IPS DF 4.7 (cell line): ENCODE measurements around the gene IWS1.
"Not testable (repeated sequence)": the region's sequence is repeated elsewhere in the genome, so short reads cannot be mapped to it uniquely, and the experiment has no call there.

ENCODE experiments used
- DNase-seq: peaks from one replicate; pipeline ENCODE4 v3.0.0-alpha.2; 2013; ENCODE audit warnings: low spot score; ENCODE audit errors: extremely low read depth

The IWS1 gene

DNA sequence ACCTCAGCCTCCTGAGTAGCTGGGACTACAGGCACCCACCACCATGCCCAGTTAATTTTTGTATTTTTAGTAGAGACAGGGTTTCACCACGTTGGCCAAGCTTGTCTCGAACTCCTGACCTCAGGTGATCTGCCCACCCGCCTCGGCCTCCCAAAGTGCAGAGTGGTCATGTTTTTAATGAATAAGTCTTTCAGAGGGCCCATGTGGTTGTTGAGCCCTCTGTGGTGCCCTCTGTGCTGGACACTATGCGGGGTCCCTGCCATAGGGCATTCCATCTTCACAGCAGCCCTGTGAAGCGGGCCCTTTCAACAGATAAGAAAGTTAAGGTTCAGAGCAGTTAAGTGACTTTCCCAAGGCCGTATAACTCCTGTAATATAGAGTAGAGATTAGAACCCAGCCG is 35.1 kb upstream of the IWS1 start:
- no peak for DNase-seq

DNA sequence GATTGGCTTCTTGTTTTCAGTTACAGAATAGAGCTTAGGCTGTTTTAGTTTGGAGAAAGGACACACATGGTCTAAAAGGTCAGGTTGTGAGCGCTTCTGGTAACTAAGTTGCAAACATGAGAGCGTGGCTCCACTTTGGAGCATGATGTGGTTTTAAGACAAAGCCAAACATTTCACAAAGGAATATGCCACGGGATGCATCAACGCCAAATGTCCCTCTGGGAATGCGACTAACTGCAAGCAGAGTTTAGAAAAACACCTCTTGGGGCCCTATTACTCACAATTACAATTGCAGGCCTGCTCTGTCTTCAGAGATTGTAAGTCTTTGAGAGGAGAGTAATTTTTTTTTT is 34.6 kb upstream of the IWS1 start:
- DNase-seq: no peak

DNA sequence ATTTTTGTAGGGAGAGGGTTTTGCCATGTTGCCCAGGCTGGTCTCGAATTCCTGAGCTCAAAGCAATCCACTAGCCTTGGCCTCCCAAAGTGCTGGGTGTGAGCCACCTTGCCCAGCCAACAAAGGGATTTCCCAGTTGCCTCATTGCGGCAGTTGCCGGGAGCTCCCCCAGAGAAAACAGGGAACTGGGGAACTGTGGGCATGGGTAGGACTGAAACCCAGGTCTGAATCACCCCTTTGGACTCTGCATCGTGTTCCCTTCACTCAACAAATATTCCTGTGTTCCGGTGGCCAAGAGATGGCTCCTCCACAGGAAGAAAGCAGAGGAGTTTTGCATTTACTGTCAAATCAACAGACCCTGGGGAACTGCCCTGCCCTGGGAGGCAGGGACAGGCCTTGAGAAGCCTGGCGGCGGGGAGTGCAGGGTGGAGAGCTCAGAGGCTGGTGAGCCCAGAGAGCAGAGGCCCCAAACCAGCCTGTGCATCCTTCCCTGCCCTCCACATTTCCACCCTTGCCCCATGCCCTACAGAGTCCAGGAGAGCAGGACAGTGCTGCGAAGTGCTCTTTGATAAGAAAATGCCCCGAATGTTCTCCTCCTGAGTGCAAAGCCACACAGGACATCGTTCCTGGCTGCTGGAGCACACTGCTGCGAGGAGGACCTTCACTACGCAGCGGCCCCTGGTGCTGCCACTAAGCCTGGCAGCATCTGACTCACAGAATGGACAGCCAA is 34.1 kb upstream of the IWS1 start:
- DNase-seq: no peak

DNA sequence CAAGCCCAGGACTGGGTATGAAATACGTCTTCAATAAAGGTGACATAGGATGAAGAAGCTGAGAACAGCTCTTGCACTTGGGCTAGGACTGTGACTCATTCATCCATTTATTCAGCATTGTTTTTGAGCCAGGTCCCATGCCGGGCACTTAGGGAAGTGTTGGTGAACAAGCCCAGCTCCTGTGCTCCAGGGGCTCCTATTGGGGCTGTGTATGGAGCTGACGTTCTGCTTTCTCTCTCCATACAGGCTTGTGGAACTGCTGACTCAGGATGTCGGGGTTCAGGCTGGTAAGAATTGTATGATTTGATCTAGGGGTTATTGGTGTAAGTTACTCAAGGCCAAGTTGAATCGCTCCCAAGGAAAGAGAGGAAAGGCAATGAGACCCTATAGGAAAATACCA is 33.2 kb upstream of the IWS1 start:
- DNase-seq: no peak

DNA sequence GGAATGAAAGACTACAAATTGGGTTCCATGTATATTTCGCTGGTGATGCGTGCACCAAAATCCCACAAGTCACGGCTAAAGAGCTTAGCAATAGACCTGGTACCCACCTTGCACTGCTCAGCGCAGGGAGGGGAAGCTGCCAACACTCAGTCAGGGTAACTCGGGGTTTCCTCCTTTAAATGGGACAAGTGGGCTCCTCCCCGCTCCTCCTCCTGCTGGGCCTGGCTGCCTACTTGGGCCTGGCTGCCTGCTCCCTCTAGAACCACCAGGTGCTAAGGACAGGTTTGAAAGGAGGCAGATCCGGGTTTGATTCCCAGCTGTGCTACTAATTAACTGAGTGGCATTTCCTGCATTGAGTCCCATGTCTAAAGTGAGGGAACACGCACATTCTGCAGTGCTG is 32.6 kb upstream of the IWS1 start:
- no peak for DNase-seq

DNA sequence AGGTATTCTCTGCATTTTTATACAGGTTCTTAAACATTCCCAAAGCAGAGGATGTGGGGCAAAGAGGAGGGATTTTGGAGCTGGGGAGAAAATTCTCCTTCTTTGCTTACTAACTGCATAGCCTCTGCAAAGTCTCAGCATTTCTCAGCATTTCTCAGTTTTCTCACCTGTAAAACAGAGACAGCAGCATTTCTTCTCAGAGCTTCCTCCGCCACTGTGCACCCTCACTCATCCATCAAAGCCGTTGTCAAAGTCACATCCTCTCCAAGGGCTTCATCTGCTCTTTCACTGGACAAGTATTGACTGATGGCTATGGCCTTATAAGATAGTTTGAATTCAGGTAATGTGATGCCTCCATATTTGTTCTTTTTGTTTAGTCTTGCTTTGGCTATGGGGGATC is 26.6 kb upstream of the IWS1 start:
- no peak for DNase-seq

DNA sequence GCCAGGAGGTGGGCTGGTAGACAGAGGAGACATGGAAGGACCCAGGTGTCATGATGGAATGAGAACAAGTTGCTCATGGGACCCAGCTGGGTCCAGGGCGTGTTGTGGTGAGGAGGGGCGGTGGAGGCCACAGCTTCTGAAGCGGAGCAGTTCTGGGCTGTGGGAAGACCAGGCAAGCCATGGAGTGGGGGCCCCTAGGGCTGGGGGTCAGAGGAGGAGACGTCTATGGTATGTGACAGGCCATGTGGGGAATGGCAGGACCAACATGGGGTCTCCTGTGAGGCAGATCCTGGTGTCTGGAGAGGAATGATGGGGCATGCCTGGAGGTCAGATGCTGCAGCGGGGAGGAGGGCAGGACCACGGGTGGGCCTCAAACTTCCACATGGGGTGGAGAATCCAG is 26.0 kb upstream of the IWS1 start:
- no peak for DNase-seq

DNA sequence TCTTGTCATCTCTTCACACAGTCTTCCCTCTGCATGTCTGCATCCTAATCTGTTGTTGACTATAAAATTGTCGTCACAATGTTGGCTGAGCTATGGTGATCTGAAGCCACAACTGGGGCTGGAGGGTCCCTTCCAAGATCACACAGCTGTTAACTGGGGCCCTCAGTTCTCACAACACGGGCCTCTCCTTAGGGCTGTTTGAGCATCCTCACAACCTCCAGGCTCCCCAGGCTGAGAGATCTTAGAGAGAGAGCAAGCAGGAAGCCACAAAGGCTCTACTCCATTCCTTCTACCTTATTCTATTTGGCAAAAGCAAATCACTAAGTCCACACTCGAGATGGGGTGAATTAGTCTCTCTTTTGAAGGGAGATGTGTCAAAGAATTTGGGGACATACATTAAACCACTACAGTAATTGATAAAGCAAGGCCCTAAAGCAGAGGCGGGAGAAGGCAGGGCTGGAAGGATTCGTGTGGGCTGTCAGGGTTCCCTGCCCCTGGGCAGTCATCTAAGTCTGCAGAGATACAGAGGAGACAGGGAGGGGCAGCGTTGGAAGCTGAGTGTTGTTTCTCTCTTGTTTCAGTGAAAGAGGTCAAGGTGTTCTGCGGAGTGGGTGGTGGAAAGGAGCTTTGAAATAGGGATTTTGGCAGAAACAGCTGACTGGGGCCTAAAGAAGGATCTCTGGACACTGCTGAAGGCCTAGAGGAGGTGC is 25.1 kb upstream of the IWS1 start:
- DNase-seq: no peak

DNA sequence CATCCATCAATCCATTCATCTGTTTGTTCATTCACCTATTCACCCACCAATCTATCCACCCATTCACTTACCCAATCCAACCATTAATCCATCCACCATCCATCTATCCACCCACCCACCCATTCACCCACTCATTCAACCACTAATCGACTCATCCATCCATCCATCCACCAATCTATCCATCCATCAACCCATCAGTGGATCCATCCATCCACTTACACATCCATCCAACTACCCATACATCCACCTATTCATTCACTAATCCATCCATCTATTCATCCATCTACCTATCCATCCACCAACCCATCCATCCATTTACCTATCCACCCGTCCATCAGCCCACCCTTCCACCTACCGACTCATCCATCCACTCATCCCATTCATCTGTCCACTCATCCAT is 20.5 kb upstream of the IWS1 start:
- DNase-seq: no peak

DNA sequence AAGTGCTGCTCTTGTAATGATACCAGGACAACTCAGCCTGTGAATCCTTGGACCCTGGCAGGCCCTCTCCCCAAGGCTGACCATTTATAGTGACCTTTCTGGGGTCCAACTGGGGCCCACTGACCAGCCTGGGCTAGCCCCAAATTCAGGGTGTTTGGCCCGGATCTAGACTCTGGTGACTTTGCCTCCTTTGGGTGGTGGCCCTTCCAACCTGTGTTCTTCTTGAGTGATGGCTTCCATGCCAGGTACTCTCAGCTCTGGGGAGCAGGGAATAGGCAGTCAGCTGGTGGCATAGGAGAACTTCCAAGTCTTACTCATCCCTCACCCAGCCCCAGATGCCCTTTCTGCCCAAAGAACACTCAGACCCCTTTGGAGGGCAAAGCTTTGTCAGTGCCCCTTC is 19.5 kb upstream of the IWS1 start:
- no peak for DNase-seq

DNA sequence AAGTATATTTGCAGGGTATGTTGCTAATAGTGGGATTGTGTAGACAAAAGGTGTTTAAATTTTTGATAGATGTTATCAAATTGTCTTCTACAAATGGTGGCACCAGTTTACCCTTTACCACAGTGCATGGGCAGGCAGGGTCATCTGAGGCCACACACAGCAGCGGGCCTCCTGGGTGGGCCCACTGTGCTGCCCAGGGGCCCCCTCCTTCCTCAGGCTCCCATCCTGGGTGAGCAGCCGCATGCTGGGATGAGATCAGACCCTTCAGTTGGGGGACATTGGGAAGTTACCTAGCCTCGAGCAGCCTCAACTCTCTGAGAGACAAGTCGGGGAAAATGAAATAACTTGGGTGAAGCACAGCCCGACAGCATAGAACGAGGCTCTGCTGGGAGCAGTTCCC is 18.9 kb upstream of the IWS1 start:
- DNase-seq: no peak

DNA sequence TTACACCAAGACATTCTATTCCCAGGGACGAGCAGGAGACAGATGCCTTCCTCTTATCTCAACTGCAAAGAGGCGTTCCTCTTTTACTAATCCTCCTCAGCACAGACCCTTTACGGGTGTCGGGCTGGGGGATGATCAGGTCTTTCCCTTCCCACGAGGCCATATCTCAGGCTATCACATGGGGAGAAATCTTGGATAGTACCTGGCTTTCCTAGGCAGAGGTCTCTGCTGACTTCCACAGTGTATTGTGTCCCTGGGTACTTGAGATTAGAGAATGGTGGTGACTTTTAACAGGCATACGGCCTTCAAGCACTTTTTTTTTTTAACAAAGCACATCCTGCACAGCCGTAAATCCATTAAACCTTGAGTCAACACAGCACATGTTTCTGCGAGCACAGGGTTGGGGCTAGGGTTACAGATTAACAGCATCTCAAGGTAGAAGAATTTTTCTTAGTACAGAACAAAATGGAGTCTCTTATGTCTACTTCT is 16.8 kb upstream of the IWS1 start:
- not testable (repeated sequence) for DNase-seq

DNA sequence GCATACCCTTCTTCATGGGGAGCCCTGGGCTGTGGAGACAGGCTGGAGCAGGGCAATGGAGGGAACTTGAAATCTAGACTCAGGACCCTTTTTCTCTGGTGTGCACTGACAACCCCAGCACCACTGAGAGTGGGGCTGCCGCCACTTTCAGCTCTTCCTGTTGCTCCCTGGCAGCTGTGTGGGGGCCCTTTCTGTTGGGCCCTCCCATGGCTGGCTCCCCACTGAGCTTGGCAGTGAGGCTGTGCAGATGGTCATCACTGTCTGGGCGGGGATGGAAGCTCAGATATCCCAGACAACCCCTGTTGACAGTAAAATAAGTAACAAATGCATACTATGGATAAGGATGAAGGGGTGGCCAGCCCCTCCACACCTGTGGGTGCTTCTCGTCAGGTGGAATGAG is 15.9 kb upstream of the IWS1 start:
- no peak for DNase-seq

DNA sequence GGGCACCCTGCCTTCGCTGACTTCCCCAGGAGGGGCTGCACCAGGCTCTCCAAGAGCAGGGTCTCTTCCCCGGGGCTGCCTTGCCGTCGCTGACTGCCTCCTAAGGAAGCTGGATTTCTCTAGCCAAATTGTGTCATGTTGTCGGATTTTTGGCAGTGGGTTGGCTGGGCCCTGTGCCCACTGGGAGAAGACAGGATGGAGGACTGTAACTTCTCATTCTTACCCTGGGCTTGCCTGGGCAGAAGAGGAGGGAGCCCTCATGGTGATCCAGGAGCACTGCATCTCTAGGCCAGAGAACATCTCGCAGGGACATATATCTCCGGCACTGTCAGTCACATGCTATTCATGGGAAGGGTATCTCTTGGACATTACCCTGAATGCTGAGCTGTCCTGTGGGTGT is 15.5 kb upstream of the IWS1 start:
- DNase-seq: no peak

DNA sequence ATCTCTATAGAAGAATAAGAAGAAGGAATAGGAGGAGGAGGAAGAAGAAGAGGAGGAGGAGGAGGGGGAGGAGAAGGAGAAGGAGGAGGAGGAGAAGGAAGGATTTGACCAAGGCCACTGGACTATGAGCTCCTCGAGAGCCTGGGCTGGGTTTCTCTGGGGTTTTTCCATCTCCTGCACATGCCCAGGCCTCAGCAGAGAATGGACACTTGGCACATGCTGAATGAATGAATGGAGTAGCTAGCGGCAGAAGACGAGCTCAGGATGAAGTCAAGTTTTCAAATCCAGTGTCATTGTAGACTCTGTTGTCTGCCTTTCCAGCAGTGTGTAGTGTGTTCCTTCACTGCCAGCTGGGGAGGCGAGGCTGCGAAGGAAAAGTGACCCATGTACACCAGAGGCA is 11.4 kb upstream of the IWS1 start:
- no peak for DNase-seq

DNA sequence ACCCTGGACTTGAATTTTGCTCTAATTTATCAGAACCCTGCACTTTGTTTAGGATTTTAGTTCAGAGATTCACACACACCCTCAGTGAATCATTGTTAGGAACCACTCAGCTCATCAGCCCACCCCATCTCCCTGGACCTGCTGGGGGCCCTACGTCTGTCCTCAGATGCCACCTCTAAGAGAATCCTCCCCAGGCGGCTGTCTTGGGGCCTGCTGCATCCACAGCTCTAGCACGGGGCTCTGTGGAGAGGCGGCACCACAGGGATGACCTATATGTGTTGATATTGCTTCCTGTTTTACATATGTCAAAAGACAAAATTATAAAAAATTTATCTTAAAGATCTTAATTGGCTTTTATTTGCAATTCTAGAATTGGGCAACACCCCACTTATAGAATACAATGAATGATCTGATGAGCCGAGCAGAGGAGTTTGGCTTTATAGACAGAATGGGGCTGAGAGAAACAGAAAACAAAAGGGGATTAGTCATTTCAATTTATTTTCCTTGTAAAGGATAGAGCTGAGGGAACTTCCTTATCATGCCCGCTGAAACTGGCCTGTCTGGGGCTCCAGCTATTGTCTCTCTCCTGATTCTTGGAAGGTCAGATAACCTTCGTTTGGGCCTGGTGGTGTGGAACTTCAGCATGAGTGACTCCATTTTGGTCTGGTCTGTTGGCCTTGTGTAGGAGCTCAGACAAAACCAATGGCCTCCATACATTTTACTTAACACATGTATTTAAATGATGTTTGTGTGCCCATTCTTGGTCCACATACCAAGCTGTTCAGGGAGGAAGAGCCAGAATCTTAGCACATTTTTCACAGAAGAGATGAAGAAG is 10.6 kb upstream of the IWS1 start:
- DNase-seq: no peak

DNA sequence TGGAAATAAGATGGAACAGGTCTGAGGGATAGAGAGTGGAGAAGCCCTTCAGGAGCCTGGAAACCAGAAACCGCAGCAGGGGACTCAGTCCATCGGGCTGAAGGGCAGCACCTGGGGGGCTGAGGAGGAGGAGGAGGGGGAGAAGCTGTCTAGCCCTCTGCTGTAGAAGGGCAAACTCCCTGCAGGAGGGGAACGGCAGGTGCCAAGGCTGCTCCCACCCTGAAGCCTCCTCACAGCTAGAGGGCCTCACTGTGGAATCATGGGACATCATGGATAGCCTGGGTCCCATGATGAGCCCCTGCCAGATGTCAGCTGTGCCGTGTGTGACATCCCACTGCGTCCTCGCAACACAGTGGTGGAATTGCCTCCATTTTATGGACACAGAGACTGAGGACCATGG is 9.6 kb upstream of the IWS1 start:
- no peak for DNase-seq

DNA sequence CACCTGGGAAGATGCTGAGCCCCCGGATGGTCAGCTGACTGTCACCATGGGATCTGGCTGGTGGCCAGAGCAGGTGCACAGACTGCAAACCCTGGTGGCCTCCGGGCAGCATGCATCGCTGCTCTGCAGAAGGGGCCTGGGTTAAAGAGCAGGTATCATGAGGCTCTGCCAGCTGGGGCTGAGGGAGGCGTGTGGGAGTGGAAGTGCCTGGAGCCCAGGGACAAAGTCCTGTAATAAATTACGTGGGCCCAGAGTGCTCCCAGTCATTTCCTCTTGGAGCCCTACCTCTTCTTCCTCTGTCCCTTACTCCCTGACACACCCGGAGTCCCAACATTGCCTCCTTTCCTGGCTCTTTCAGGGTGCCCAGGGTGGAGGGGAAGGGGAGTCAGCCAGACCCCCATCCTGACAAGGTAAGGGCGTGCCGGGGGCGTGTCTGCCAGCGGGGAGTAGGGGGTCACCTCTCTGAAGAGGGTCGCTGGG is 9.2 kb upstream of the IWS1 start, which contains the start of gene MYO7B:
TSS of gene MYO7B (plus strand) at position 262 of the 480 bp plus-strand sequence. CDS start 24,040 bp downstream, outside the sequence.
- no peak for DNase-seq

DNA sequence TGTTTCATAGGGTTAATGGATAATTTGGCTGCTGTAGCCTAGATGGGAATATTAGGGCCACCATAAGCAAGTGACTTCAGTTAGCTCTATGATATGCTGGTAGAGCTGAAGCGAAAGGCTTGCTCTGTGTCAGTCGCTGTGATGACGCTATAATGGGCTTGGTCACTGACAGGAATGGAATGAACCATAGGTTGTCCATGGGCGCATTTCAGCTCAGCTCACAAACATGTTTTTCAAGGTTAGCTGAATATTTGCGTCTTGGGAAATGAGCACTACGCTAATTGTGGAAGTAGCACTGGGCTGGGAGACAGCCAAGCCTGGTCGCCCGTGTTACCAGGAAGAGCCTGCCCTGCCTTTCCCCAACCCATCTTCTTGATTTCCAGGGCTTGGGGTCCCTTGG is 6.0 kb upstream of the IWS1 start:
- no peak for DNase-seq

DNA sequence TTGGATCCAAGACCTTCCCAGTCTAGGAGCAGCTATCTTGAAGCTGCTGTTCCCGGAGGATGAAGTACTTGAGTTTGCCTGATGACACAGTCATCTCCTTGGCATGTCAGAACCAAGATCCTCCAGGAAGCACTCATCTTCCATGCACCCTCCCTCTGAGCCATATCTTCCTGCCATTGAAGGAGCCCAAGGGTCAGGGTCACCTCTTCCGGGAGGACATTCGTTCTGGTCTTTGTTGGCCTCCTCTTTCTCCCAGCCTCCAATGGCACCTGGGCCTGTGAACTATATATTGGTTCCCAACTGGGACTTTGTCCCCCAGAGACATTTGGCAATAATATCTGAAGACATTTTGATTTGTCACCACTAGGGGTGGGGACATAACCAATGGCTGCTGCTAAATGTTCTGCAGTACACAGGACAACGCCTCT is 4.9 kb upstream of the IWS1 start:
- DNase-seq: no peak

DNA sequence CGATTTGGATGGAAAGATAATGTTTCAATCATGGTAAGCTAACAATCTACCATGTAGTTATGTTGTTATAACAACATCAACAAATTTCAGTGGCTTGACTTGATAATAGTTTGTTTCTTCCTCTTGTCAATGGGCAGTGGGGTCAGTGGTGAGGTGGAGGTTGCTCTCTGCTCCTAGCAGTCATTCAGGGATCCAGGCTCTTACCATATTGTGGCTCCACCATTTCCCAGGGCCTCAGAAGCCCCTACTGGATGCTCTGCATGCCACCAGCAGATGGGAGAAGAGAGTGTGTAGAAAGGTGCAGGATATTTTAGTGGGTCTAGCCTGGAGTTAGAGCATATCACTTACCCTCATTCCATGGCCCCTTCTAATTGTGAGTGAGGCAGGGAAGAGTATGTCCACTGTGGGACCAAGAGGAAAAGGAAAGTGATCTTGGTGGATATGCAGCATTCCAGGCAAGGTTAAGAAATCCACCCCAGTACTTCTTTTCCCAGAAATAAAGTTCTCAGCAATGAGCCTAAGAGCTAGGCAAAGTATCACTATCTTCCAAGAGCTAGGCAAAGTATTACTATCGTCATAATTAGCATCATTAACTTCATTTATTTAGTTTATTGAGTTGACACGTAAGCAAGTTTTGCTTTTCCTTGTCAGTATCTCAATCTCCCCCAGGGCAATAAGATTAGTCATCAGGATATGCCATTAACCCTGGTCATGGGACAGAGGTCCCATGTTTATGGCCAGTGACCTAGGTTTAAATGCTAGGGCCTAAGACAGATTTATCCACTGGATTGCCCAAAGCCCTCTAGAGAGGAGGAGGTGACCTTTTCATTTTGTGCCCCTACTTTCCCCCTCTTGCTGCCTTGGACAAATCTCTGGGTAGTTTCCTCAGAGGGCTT is 4.2 kb upstream of the IWS1 start:
- no peak for DNase-seq
